HepG2 (cell line): ENCODE data around the gene AK6. TPM values are rescaled to one million over a fixed set of nuclear protein-coding genes. Genes with fewer than 3 reads are reported as not detected.
A peak's percentile ranks its signal among the peaks of the same experiment; 100 is the strongest.

Experiments
- KLF13 ChIP-seq: sonication (generic); formaldehyde crosslinking; IDR thresholded peaks from 2 replicates; pipeline ENCODE4 v1.4.0; 2020; ENCODE audit warnings: mild to moderate bottlenecking, missing genetic modification reagents
- LCORL ChIP-seq, 2 experiments: fragments of 450-650 bp in 1 of 2; sonication (generic) in 1 of 2; formaldehyde crosslinking in 1 of 2; IDR thresholded peaks; 2 replicates each; pipeline versions ENCODE4 v1.5.0 to v1.6.1; 2017 to 2020; ENCODE audit warnings: antibody characterized with exemption in 1 of 2, missing genetic modification reagents in 1 of 2
- MED13 ChIP-seq: sonication (generic); formaldehyde crosslinking; IDR thresholded peaks from 2 replicates; pipeline ENCODE4 v1.5.0; 2020; ENCODE audit warnings: missing genetic modification reagents
- RFX3 ChIP-seq: IDR thresholded peaks from 2 replicates; pipeline ENCODE4 v1.6.1; 2016; ENCODE audit warnings: missing biosample characterization, missing genetic modification reagents
- TCF7 ChIP-seq: sonication (generic); IDR thresholded peaks from 2 replicates; pipeline ENCODE4 v1.6.1; 2016; ENCODE audit warnings: antibody characterized with exemption, low read depth
- ZNF260 ChIP-seq: sonication (generic); formaldehyde crosslinking; IDR thresholded peaks from 2 replicates; pipeline ENCODE4 v1.4.0; 2020; ENCODE audit warnings: missing genetic modification reagents, low read depth, mild to moderate bottlenecking, borderline replicate concordance
- ZNF619 ChIP-seq: sonication (generic); formaldehyde crosslinking; IDR thresholded peaks from 2 replicates; pipeline ENCODE4 v1.4.0; 2020; ENCODE audit warnings: mild to moderate bottlenecking, missing genetic modification reagents
- ZNF749 ChIP-seq: sonication (generic); formaldehyde crosslinking; IDR thresholded peaks from 2 replicates; pipeline ENCODE4 v1.8.0; 2022; ENCODE audit warnings: mild to moderate bottlenecking, missing genetic modification reagents, moderate library complexity, borderline replicate concordance
- polyA plus RNA-seq, 8 experiments: library from polyadenylated mRNA; depleted of rRNA in 3 of 8; stranded (reverse) in 7 of 8; unstranded in 1 of 8; fragments of >200 nt; fragmentation: Illumina TruSeq in 4 of 8; extraction: Trizol in 4 of 8; gene quantifications; 2 replicates each; pipeline versions ENCODE4 v1.2.1 to v1.2.3, GENCODE V29; 2011 to 2016; ENCODE audit warnings: low read depth in 4 of 8, missing spikeins in 1 of 8, mixed read lengths in 1 of 8; ENCODE audit not compliant: insufficient read depth in 1 of 8
- total RNA-seq, 5 experiments: library from RNA; depleted of rRNA; stranded (reverse); fragments of >200 nt; fragmentation: Illumina TruSeq; extraction: Trizol; gene quantifications; 2 replicates each; pipeline ENCODE4 v1.2.3, GENCODE V29; 2016; ENCODE audit warnings: low read depth in 1 of 5
- TF ChIP-seq, protein P1 (sequence below): sonication (generic); formaldehyde crosslinking; IDR thresholded peaks from 2 replicates; pipeline ENCODE4 v1.4.0; 2020; ENCODE audit warnings: missing genetic modification reagents, low read depth, mild to moderate bottlenecking, borderline replicate concordance
- TF ChIP-seq, protein P2 (sequence below): sonication (generic); formaldehyde crosslinking; IDR thresholded peaks from one replicate; pipeline ENCODE4 v1.5.1; 2020; ENCODE audit warnings: mild to moderate bottlenecking, missing genetic modification reagents; ENCODE audit errors: not compliant biosample characterization
- TF ChIP-seq, protein P3 (sequence below): sonication (generic); formaldehyde crosslinking; IDR thresholded peaks from 2 replicates; pipeline ENCODE4 v1.8.0; 2023; ENCODE audit warnings: mild to moderate bottlenecking, missing genetic modification reagents
- TF ChIP-seq, protein P4 (sequence below): sonication (generic); formaldehyde crosslinking; IDR thresholded peaks from 2 replicates; pipeline ENCODE4 v1.4.0; 2020; ENCODE audit warnings: missing genetic modification reagents, borderline replicate concordance

The AK6 gene
- total and polyA plus RNA-seq, 2 of the 13 experiments (the other 11 are each of a cell fraction or from before 2014, with no cell fraction given) = 31.1 to 77.2 TPM

DNA sequence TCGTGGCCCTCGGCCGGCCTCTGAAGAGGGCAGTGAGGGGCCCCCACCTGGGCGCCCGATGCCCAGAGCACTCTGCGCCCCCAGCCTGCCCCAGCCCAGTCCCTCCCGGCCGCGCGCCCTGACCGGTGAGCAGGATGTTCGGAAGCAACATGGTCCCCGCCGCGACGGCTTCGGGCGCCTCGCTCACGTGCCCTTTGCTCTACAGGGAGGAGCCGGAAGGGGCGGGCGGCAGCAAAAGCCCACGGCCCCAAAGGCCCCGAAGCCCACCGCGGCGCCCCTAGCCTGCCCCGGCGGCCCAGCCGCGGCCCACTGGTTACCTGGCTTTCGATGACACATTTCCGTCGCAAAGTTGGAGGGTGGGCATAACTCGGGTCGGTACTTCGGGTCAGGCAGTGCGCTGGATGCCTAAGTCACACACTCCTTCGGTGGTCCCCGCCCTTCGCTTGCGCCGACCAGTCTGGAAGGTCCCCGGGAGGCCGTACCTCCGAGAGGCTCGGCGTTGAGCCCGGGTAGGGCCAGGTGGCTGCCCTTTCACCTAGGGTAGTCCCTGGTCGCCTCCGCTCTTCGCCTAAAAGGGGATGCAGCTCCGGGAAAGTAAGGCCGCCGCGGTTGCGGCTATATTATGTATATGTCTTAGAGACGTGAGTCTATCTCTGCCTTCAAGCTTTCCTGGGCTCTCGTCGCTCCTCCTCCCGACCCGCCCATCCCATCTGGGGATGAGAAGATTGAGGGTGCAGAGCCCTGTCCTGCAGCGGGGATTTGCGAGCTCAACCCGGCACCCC lies at the start of gene AK6, which contains the start of the genes RAD17 and TAF9 (continued):
- TF ChIP-seq ZNF749 (CRISPR knock-in tag) (0 out of 2 replicates have a peak, but pooled peaks have one; percentile 27), ZNF619 (no peak; the same call in 1 of the 2 replicates), RFX3 (CRISPR knock-in tag) (no peak), LCORL (IDR thresholded peaks at IDR 0.05) (no peak), LCORL (CRISPR knock-in tag; IDR thresholded peaks at IDR 0.05) (peak; percentile 34), ZNF260 (no peak), KLF13 (CRISPR knock-in tag) (no peak), TCF7 (no peak), MED13 (0 out of 2 replicates have a peak, but pooled peaks have one; percentile 37)
- TF ChIP-seq, protein P1, sequence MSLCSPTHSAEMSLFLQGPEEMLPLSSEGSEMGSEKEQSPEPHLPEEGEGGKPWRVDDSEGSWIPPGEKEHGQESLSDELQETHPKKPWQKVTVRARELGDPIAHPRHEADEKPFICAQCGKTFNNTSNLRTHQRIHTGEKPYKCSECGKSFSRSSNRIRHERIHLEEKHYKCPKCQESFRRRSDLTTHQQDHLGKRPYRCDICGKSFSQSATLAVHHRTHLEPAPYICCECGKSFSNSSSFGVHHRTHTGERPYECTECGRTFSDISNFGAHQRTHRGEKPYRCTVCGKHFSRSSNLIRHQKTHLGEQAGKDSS (CRISPR knock-in tag) = no peak; the same call in 1 of the 2 replicates
- TF ChIP-seq, protein P2, sequence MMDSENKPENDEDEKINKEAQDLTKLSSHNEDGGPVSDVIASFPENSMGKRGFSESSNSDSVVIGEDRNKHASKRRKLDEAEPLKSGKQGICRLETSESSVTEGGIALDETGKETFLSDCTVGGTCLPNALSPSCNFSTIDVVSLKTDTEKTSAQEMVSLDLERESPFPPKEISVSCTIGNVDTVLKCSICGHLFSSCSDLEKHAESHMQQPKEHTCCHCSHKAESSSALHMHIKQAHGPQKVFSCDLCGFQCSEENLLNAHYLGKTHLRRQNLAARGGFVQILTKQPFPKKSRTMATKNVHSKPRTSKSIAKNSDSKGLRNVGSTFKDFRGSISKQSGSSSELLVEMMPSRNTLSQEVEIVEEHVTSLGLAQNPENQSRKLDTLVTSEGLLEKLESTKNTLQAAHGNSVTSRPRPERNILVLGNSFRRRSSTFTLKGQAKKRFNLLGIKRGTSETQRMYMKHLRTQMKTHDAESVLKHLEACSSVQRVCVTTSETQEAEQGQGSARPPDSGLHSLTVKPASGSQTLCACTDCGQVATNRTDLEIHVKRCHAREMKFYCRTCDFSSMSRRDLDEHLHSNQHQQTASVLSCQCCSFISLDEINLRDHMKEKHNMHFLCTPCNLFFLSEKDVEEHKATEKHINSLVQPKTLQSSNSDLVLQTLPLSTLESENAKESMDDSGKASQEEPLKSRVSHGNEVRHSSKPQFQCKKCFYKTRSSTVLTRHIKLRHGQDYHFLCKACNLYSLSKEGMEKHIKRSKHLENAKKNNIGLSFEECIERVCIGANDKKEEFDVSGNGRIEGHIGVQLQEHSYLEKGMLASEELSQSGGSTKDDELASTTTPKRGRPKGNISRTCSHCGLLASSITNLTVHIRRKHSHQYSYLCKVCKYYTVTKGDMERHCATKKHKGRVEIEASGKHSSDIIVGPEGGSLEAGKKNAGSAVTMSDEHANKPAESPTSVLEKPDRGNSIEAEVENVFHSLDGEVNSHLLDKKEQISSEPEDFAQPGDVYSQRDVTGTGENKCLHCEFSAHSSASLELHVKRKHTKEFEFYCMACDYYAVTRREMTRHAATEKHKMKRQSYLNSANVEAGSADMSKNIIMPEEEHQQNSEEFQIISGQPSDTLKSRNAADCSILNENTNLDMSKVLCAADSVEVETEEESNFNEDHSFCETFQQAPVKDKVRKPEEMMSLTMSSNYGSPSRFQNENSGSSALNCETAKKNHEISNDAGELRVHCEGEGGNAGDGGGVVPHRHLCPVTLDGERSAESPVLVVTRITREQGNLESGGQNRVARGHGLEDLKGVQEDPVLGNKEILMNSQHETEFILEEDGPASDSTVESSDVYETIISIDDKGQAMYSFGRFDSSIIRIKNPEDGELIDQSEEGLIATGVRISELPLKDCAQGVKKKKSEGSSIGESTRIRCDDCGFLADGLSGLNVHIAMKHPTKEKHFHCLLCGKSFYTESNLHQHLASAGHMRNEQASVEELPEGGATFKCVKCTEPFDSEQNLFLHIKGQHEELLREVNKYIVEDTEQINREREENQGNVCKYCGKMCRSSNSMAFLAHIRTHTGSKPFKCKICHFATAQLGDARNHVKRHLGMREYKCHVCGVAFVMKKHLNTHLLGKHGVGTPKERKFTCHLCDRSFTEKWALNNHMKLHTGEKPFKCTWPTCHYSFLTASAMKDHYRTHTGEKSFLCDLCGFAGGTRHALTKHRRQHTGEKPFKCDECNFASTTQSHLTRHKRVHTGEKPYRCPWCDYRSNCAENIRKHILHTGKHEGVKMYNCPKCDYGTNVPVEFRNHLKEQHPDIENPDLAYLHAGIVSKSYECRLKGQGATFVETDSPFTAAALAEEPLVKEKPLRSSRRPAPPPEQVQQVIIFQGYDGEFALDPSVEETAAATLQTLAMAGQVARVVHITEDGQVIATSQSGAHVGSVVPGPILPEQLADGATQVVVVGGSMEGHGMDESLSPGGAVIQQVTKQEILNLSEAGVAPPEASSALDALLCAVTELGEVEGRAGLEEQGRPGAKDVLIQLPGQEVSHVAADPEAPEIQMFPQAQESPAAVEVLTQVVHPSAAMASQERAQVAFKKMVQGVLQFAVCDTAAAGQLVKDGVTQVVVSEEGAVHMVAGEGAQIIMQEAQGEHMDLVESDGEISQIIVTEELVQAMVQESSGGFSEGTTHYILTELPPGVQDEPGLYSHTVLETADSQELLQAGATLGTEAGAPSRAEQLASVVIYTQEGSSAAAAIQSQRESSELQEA (CRISPR knock-in tag) = no peak
- TF ChIP-seq, protein P3, sequence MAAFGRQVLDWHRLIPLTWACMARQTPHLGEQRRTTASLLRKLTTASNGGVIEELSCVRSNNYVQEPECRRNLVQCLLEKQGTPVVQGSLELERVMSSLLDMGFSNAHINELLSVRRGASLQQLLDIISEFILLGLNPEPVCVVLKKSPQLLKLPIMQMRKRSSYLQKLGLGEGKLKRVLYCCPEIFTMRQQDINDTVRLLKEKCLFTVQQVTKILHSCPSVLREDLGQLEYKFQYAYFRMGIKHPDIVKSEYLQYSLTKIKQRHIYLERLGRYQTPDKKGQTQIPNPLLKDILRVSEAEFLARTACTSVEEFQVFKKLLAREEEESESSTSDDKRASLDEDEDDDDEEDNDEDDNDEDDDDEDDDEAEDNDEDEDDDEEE = peak; percentile 82
- TF ChIP-seq, protein P4, sequence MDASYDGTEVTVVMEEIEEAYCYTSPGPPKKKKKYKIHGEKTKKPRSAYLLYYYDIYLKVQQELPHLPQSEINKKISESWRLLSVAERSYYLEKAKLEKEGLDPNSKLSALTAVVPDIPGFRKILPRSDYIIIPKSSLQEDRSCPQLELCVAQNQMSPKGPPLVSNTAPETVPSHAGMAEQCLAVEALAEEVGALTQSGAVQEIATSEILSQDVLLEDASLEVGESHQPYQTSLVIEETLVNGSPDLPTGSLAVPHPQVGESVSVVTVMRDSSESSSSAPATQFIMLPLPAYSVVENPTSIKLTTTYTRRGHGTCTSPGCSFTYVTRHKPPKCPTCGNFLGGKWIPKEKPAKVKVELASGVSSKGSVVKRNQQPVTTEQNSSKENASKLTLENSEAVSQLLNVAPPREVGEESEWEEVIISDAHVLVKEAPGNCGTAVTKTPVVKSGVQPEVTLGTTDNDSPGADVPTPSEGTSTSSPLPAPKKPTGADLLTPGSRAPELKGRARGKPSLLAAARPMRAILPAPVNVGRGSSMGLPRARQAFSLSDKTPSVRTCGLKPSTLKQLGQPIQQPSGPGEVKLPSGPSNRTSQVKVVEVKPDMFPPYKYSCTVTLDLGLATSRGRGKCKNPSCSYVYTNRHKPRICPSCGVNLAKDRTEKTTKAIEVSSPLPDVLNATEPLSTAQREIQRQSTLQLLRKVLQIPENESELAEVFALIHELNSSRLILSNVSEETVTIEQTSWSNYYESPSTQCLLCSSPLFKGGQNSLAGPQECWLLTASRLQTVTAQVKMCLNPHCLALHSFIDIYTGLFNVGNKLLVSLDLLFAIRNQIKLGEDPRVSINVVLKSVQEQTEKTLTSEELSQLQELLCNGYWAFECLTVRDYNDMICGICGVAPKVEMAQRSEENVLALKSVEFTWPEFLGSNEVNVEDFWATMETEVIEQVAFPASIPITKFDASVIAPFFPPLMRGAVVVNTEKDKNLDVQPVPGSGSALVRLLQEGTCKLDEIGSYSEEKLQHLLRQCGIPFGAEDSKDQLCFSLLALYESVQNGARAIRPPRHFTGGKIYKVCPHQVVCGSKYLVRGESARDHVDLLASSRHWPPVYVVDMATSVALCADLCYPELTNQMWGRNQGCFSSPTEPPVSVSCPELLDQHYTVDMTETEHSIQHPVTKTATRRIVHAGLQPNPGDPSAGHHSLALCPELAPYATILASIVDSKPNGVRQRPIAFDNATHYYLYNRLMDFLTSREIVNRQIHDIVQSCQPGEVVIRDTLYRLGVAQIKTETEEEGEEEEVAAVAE (CRISPR knock-in tag) = peak; percentile 33; the same call in 1 of the 2 replicates
